HEK293 (cell line): ENCODE data around the gene RER1.

Experiments
- REST ChIP-seq: fragments of 450-650 bp; formaldehyde crosslinking; IDR thresholded peaks from 2 replicates; pipeline ENCODE4 v1.5.1; 2016; ENCODE audit warnings: missing biosample characterization, missing genetic modification characterization
- ZFP3 ChIP-seq: fragments of 450-650 bp; formaldehyde crosslinking; IDR thresholded peaks from 2 replicates; pipeline ENCODE4 v1.5.1; 2016; ENCODE audit warnings: low read depth, missing biosample characterization, missing genetic modification characterization

DNA sequence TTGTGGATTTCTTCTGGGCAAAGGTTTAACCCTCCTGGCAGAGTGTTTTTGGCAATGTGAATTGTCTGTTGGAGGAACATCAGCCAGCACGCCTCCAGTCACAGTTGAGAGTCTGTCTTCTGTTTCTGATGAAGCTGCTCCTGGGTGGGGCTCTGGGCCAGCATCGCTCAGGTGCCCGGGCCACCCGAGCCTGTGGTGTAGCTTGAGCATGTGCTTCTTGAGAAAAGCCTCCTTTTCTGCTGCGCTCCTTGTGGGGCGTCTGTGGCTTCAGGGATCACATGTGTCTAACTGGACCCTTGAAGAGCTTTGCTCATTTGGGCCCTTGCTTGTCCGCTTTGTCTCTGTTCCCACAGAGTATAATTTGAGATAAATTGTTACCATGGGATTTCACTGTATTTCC is 7.2 kb downstream of the RER1 start:
- TF ChIP-seq REST (no peak), ZFP3 (no peak)
